ENCODE results near the gene RBPMS2.

DNA sequence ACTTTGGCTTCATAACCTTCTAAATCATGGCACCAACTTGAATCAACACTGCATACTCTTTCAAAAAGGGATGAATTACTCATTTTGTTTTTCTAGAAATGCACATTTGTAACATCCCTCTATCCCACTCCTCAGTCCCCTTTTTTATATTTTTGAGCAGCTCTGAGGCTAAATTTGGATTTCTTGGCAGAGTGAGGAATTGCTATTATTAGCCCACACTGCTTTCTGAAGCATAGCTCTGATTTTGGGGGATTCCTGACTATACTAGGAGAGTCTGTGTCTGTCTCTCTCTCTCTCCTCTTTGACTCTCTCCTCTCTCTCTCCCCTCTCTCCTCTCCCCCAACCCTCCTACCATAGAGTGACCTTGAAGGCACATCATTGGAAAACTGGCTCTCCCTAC lies 76.6 kb downstream of the RBPMS2 start:
- TF ChIP-seq, protein P1, sequence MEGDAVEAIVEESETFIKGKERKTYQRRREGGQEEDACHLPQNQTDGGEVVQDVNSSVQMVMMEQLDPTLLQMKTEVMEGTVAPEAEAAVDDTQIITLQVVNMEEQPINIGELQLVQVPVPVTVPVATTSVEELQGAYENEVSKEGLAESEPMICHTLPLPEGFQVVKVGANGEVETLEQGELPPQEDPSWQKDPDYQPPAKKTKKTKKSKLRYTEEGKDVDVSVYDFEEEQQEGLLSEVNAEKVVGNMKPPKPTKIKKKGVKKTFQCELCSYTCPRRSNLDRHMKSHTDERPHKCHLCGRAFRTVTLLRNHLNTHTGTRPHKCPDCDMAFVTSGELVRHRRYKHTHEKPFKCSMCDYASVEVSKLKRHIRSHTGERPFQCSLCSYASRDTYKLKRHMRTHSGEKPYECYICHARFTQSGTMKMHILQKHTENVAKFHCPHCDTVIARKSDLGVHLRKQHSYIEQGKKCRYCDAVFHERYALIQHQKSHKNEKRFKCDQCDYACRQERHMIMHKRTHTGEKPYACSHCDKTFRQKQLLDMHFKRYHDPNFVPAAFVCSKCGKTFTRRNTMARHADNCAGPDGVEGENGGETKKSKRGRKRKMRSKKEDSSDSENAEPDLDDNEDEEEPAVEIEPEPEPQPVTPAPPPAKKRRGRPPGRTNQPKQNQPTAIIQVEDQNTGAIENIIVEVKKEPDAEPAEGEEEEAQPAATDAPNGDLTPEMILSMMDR (IDR thresholded peaks at IDR 0.05) = no peak
- TF ChIP-seq POLR2A (IDR thresholded peaks at IDR 0.05) = no peak

Data from uterus (tissue), 2 donors.